8988T (cell line): ENCODE data around the gene KLRG1.
A peak's percentile ranks its signal among the peaks of the same experiment; 100 is the strongest.

Source experiments
- DNase-seq: peaks from one replicate; pipeline ENCODE4 v3.0.0; 2011

Gene KLRG1

GRCh38 chr12:8987163-8987562 lies 2.2 kb upstream of the KLRG1 start:
- DNase-seq, result no peak

DNA sequence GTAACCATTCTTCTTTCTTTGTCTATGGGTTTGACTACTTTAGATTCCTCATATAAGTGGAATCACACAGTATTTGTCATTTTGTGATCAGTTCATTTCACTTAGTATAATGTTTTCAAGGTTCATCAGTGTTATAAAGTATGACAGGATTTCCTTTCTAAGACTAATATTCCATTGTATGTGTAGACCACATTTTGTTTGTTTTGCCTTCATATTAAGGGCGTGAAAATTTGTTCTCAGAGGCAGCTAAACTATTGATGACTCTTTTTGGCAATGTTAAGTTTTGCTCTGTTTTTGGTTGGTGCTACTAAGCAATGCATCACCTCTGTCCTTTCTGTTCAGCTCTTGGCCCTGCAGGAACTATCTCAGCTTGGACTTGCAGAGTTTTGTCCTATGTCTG lies 1.7 kb upstream of the KLRG1 start:
- DNase-seq, result no peak

- no peak for DNase-seq
Observed at GRCh38 chr12:8991371-8992345, 2.3 kb downstream of the KLRG1 start.

GRCh38 chr12:8993827-8994226 lies 4.5 kb downstream of the KLRG1 start:
- DNase-seq, result no peak

DNA sequence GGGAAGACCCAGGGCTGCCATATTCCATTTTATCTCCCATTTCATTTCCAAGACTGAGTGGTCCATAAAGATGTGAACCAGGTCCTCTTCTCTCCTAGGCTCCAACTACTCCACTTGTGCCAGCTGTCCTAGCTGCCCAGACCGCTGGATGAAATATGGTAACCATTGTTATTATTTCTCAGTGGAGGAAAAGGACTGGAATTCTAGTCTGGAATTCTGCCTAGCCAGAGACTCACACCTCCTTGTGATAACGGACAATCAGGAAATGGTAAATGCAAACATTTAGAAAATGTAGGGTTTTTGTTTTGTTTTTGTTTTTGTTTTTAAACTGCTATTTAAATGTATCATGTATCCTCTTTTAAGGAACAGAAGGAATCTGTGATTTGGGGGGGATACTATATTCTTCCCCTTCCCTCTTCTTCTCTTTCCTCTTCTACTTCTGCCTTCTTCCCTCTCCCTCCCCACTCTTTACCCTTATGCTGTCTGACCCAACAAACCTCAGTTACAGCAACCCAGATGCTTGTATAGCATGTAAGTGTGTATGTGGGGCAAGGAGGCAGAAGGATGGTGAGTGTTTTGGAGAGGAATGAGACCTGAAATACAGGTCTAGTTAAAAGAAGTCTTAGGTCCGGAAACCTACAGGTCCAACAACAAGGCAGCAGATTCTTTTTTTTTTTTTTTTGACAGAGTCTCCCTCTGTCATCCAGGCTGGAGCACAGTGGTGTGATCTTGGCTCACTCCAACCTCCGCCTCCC lies 5.9 kb downstream of the KLRG1 start:
- no peak for DNase-seq

- DNase-seq, result no peak
Observed at GRCh38 chr12:8996682-8997405, 7.5 kb downstream of the KLRG1 start.

DNA sequence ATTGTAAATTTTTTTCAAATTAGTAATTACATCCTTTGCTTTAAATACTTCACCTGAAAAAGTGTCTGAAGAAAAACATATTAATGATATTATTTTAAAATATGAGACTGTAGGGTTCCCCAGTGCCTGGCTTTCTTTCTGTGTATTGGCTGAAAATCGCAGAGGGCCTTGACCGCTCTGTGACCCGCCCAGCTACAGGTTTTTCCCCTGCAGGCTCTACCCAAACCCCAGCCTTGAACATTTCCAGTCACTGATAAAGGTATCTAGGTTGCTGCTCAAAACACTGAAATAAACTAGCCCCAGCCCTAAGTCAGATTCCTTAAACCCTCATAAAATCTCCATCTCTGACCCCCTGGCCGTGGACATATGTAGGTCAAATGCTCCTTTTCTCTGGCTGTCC lies 11.9 kb downstream of the KLRG1 start:
- DNase-seq, result no peak

- DNase-seq, result no peak
Observed at GRCh38 chr12:9002335-9002734, 13.0 kb downstream of the KLRG1 start.

- DNase-seq, result no peak
Observed at GRCh38 chr12:9022592-9022991, 33.2 kb downstream of the KLRG1 start.

DNA sequence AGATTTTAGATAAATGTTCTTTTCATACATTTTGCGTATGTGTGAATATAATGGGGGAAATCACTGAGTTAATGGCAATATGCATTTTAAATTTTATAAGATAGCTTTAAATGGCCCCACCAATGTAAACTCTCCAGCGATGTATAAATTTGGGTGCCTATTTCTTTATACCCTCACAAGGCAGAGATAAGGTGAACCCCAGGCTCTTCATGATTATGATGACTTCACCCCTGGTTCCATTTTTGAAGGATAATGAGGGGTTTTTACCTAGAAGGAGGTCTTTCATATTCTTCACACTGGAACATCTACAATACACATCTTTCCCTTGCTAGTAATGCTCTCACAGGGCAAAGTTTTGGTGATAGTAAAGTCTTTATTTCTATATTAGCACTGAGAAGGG lies 35.2 kb downstream of the KLRG1 start:
- DNase-seq, result no peak

DNA sequence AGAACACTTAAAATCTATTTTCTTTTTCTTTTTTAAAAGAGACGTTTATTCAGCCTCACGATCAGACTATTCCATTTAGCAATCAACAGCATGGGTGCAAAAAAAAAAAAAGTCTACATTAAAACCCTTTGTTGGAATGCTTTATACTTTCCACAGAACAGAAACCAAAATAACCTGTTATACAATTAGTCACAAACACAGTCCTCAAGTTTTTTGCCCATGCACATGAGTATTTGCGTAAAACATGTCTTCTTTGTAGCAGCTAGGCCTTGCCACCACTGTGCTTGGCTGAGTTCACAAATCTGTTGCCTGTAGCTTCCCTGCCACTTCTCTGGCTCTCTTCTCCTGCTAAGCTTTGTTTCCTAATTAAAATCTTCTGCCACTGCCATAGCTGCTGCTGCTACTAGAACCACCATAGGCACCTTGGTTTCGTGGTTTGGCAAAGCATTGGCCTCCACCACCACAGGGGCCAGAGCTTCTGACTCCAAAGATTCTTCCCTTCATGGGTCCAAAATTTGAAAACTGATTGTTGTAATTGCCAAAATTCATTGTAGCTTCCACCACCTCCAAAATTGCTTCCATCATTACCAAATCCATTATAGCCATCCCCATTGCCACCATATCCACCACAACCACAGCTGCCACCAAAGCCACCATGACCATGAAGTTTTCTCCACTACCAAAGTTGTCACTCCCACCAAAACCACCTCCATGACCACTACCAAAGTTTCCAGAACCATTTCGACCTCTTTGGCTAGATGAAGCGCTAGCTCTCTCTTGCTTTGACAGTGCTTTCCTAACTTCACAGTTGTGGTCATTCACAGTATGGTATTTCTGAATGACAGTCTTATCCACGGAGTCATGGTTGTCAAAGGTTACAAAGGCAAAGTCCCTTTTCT lies 38.1 kb downstream of the KLRG1 start:
- no peak for DNase-seq

- DNase-seq, result no peak
Observed at GRCh38 chr12:9030776-9031175, 41.4 kb downstream of the KLRG1 start.

DNA sequence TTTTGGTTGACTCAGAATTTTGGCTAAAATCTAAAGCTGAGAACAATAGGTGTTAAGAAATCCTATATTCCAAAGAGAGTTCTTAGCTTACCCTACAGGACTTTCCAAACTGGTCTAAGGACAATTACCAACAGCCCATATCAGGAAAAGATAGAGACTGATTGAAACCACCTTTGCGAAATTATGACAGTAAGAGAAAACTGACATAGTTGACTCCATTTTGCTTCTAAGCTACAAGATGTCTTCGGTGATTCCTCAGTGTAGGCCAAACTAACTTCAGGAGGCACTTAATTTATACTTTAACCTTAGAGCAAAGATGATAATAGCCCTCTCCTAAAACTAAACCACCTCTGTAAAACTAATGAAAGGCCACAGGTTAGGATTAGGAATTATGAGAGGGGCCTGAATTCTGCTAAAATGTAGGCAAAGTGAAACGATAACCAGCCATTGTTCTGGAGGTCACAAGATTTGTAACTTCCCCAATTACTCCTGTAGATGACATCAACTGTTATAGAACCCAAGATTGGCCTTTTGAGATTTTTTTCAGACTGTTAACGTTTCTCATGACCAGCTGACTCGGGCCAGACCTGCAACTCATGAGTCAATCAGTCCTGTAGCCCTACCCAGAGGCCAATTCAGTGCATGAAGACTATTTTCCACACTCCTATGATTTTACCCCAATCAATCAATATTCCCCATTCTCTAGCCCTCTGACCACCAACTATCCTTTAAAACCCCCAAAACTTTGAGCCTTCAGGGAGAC lies 43.0 kb downstream of the KLRG1 start:
- no peak for DNase-seq

DNA sequence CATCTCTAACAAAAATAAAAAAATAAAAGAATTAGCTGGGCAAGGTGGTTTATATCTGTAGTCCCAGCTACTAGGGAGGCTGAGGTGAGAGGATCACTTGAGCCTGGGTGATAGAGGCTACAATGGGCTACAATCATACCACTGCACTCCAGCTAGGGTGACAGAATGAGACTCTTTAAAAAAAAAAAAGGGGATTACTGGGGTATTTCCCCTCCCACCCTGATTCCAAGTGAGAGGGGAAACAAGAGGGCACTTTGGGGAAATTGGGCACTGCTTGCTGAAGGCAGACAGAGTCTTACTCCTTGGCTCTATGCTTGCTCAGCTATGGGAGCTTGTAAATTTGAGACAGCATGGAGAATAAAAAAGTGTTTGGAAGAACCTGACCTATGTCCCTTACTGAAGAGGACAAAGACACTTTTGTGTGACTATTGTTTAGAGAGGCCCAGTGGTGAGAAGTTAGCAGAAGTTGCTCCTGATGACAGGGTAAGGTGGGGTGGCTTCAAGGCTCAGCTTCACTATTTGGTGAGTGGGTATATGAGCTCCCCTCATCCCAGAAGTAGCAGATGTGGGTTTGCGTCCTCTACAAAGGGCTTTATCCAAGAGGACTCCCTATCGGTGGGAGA lies 44.0 kb downstream of the KLRG1 start:
- no peak for DNase-seq

- no peak for DNase-seq
Observed at GRCh38 chr12:9034095-9034494, 44.7 kb downstream of the KLRG1 start.

DNA sequence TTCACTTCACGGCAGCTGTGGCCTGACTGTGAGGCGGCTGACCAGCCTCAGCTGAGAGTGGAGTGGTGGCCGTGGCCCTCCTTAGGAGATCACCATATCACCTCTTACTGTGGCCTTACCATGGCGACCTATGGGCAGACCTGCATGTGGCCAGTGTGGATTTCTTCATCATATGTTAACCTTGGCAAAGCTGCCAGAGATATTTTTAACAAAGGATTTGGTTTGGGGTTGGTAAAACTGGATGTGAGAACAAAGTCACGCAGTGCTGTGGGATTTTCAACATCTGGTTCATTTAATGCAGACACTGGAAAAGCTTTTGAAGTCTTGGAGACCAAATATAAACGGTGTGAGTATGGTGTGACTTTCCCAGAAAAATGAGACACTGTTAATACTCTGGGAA lies 46.9 kb downstream of the KLRG1 start:
- DNase-seq, result no peak

GRCh38 chr12:9037431-9037830 lies 48.1 kb downstream of the KLRG1 start:
- DNase-seq, result no peak

DNA sequence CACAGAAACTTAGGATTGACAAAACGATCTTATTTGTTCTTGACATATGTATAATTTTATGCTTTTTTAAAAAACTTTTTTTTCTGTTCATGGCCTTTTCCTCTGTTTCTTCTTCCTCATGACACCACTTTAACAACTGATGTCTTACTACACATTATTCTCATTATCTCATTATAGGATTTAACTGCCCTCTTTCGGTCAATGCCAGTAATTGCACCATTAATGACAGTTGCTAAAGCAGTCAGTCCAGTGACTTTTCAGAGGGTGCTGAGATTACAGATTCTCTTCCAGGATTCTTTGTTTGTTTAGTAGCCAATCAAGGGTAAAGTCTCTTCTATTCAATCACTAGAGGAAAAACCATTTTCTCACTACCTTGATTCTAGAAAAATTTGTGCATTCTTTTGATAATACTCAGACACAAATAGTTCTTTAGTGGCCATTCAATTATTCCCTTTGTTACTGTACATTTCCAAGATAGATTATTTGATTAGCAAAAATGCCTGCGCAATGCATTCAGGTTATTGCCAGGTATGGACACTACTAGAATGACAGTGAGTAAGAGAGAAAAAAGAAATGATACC lies 50.1 kb downstream of the KLRG1 start:
- peak; percentile 18 for DNase-seq

DNA sequence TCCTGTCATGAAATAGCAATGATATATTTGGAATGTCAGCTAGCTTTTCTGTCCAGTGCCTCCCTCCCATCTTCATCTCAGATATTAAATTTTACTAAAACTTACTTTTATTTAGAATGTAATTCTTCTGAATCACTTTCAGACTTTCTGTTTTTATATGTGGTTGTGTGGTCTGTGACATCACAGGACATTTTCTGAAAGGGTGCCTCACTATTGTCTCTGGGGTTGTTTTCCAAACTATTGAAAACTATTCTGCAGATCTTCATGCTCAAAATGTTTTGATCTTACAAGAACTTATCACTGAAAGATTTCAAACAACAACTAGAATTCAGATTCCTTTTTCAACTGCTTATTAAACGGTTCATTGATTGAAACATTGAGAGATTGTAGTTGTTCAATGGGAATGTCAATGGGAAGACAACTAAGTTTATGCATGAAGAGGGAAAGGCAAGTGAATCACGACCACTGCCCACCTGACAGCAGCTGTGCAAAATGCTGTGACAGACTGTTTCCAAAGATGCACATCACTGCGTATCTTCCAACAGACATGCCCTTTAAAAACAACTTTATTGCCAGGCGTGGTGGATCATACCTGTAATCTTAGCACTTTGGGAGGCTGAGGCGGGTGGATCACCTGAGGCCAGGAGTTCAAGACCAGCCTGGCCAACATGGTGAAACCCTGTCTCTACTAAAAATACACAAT lies 51.3 kb downstream of the KLRG1 start:
- DNase-seq, result no peak

DNA sequence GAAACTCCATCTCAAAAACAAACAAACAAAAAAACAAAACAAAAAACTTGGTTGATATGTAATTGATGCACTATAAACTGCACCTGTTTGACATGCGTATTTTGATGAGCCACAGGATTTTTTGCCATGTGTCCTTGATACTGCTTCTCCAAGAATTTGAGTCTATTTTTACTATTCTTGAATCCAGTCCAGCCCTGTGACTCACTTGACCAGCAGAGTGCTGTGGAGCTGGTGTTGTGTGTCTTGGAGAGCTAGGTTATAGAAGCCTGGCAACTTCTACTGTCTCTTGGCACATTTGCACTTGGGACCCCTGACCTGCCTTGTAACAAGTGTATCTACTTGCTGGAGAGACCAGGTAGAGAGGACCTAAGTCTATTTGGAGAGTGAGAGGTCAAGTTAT lies 52.0 kb downstream of the KLRG1 start:
- no peak for DNase-seq
